ENCODE data around the gene KCNT2.
"Not testable (repeated sequence)": the region's sequence is repeated elsewhere in the genome, so short reads cannot be mapped to it uniquely, and the experiment has no call there.

Gene KCNT2

DNA sequence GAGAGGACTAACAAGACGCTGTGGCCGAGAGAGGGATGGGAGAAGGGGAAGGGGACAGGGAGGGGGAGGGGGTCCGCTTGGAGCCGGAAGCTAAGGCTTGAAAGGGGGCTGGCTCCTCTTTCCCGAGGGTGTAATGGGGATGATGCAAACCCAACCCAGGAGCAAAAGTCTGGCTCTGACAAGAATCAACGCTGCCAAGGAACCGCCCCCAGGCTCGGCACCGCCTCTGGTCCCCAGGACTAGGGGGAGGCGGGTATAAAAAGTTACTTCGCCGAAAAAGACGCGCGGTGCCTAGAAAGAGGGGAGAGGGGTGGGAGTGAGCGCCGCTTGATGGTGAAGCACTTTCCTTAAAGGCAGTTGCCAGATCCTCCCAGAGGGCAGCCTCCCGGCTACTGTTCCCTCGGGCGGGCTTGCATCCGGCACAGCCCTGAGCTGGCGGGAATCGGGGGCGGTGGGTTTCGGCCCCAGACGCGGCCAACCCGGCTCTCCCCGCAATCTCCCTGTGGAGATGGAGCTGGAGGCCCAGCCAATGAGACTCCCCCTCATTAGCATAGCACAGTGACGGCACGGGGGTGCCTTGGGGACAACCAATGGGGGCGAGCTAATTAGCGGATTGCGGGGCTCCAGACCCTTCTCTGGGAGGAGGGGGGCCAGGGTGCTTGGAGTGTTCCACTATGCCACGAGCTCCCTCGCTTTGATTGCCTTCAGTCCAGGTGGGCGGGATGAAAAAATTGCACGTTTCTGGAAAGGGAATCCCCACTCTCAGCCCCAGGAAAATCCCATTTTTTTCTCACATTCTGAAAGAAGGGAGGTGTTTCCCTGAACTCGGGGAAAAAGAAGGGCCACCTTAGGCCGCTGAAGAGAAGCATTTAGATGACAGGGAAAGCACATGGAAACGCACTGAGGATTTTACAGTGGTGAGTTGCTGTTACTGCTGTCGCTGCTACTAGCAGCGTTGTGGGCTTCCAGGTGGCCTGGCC is at the start of gene KCNT2:
Gene KCNT2, minus strand, starts transcription at position 51 of the 980 bp plus-strand sequence. CDS start 131 bp downstream, outside the sequence.
- DNase-seq (ENCODE audit: low spot score): peak; percentile 77

DNA sequence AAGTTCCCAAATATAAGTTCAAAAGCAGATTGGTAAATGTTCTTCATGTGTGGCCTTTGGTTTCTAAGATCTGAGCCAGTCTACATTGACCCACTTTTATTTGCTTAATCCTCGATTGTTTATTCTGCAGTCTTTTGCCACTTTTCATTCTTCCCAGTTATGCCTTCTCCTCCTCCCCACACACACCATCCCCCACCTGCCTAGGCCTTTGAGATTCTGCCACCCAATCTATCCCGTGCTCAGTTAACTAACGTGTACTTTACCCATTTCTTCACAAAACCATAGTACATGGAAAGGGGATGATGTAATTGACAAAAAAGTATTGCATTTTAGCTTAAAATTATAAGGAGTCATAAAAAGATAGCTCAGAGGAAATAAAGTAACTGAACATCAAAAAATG is 47.3 kb upstream of the KCNT2 start:
- peak; percentile 2 for DNase-seq (ENCODE audit: low spot score)

GRCh38 chr1:196655071-196655470 is 46.8 kb upstream of the KCNT2 start:
- DNase-seq (ENCODE audit: low spot score): no peak

- no peak for DNase-seq (ENCODE audit: low spot score)
These were observed 46.0 kb upstream of the KCNT2 start for GRCh38 chr1:196654271-196654670.

DNA sequence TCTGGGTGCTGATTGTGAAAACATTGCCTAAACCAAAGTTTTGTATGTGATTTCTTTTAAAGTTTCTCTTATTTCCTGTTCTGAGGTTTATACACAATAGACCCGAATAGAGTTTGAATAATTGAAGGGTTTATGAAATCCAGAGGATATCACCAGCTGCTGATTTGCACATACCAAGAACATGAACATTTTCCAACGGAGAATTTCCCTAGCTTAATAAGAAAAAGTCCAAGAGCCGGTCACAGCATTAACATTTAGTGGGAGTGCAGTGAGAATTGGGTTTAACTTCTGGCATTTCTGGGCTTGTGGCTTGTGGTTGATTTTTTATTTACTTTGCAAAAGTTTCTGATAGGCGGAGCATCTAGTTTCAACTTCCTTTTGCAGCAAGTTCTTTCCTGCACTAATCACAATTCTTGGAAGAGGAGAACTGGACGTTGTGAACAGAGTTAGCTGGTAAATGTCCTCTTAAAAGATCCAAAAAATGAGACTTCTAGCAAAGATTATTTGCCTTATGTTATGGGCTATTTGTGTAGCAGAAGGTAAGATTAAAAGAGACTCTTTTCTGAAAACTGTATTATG is 43.5 kb upstream of the KCNT2 start, which contains the start of gene CFH:
Gene CFH, plus strand, starts transcription at position 407 of the 579 bp plus-strand sequence. Its CDS starts 75 bp downstream, at position 482.
- peak; percentile 4 for DNase-seq (ENCODE audit: low spot score)

GRCh38 chr1:196651079-196651478 is 42.8 kb upstream of the KCNT2 start:
- DNase-seq (ENCODE audit: low spot score): no peak

DNA sequence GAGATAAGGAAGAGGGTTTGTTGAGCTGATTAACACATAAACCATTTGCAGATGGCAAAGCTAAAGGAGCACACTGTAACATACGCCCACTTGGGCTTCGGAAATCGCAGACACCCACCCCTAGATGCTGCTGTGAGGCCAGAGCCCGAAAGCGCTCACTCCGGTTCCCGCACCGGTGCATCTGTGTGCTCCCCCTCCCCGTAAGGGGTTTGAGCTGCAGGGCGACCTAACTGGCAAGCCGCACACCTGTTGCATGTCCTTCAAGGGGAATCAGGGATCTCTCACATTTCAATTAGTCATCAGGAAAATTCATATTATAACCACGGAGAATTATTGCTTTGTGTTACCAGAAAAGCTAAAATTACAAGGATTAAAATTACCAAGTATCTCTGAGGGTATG is 42.2 kb upstream of the KCNT2 start:
- DNase-seq (ENCODE audit: low spot score): no peak

DNA sequence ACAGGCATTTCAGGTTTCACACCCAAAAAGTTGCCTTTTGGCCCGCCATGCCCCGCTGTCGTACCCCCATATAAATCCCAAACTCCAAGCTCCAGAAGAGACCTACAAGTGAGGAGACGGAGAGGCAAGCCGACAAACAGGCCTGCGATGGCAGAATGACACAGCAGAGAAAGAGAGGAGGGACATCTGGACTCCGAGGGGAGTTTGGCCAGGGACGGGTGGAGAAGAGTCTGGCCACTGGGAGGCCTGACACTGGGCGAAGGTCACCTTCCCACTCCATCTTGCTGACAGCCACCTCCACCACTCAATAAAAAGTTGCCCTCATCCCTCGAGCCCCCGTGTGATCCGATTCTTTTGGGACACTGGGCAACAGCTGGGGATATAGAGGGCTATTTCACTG is 41.8 kb upstream of the KCNT2 start:
- DNase-seq (ENCODE audit: low spot score): peak; percentile 1

- DNase-seq (ENCODE audit: low spot score): no peak
These were observed 32.7 kb upstream of the KCNT2 start for GRCh38 chr1:196640976-196641375.

- DNase-seq (ENCODE audit: low spot score): not testable (repeated sequence)
These were observed 31.1 kb upstream of the KCNT2 start for GRCh38 chr1:196639291-196639690.

DNA sequence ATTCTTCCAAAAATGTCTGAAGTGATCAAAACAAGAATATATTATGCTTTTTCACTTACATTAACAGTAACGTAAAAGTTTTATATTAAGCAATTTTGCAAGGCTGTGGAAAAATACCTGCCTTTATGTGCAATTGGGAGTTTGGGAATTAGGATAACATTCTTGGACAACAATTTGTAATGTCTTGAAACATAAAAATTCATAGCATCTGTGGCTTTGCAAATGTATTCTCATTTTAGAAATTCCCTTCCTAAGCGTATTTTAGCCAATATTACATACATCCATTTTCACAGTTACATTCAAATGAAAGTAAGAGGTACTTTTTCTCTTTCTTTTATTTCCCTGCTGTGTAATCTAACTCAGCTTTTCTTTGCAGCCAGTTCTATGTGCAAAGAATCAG is 30.2 kb upstream of the KCNT2 start:
- no peak for DNase-seq (ENCODE audit: low spot score)

DNA sequence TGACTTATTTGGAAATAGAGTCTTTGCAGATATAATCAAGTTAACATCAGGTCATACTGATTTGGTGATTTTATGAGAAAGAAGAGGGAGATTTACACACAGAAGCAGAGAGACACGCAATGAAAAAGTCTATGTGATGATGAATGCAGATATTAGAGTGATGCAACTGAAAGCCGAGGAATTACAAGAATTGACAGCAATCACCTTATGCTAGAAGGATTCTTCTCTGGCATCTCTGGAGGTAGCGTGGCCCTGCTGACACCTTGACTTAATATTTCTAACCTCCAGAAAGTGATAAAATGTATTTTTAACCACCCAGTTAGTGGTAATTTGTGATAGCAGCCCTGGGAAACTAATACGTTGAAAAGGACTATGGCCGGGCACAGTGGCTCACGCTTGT is 29.4 kb upstream of the KCNT2 start:
- DNase-seq (ENCODE audit: low spot score): no peak

GRCh38 chr1:196628838-196629237 is 20.6 kb upstream of the KCNT2 start:
- DNase-seq (ENCODE audit: low spot score): no peak

- no peak for DNase-seq (ENCODE audit: low spot score)
These were observed 14.8 kb upstream of the KCNT2 start for GRCh38 chr1:196623079-196623478.

DNA sequence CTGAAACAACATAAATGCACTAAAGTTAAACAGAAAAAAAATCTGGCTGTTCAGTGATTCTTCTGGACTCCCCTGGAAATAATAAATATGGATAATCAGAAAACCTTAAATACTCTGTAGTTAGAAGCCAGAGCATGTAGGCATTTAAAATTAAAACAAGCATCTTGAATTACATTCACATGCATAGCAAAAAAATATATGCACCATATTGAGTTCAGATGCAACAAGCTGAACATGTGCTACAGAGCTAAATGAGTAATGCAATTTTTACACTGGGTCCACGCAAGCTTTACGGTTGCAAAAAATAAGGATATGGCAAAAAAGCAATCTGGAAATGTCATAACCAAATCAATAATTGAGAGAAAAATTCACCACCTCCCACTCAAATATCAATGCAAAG is 11.5 kb upstream of the KCNT2 start:
- no peak for DNase-seq (ENCODE audit: low spot score)

DNA sequence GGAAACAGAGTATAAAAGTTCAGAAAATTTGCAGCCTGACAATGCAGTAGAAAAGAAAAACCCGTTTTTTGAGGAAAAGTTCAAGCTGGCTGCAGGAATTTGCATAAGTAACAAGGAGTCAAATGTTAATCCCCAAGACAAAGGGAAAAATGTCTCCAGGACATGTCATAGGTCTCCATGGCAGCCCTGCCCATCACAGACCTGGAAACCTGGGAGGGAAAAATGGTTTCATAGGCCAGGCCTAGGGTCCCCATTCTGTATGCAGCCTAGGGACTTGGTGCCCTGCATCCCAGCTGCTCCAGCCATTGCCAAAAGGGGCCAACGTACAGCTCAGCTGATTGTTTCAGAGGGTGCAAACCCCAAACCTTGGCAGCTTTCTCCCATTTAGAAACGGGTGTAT is 3.6 kb upstream of the KCNT2 start:
- DNase-seq (ENCODE audit: low spot score): no peak

DNA sequence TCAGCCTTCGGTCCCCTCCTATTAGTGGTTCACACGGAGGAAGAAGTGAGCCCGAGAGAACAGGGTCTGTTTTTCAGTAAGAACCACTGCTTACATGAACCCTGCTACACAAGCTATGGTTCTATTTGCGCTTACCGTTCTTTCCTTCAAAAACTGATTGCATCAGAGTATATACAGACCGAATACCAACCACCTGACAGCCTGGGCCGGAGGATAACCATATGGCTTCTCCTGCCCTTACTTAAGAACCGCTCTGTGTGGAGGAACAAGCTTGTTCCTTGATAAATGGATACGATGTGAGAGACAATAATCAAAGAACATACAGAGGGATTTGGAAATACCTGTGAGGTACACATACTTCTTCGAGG is 1.1 kb upstream of the KCNT2 start:
- no peak for DNase-seq (ENCODE audit: low spot score)

DNA sequence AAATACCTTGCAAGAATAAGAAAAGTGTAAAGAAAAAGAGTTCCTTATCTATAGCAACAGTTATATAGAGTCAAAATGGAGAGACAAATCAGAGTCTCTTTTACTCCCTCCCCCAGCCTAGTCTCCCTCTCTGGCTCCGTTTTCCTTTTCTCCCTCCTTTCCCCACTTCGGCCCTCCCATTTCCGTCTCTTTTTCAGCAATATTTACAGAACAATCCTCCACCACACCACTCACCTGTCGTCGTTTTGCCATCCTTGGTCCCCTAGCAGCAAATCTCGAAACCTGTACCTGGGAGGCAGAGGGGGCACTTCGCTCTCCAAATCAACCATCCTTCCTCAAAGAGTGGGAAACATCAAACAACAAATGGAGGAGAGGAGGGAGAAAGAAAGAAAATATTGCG is 259 bp downstream of the KCNT2 start:
- DNase-seq (ENCODE audit: low spot score): peak; percentile 10

DNA sequence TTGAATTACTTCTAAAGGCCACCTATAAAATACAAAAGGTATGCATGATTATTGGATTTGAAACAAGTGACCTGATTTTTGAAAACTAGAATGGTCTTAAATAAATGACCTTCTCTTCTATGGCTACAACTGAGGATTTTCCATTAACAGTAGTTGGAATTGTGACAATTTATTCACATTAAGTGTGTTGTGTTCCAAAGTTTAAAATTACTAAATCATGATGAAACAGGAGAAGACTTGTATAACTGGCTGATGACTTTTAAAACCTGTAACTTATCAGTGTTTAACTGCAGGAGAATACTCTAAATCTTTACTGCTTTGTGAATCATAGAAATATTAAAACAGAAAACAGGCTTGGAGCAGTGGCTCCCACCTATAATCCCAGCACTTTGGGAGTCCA is 4.6 kb downstream of the KCNT2 start:
- no peak for DNase-seq (ENCODE audit: low spot score)

DNA sequence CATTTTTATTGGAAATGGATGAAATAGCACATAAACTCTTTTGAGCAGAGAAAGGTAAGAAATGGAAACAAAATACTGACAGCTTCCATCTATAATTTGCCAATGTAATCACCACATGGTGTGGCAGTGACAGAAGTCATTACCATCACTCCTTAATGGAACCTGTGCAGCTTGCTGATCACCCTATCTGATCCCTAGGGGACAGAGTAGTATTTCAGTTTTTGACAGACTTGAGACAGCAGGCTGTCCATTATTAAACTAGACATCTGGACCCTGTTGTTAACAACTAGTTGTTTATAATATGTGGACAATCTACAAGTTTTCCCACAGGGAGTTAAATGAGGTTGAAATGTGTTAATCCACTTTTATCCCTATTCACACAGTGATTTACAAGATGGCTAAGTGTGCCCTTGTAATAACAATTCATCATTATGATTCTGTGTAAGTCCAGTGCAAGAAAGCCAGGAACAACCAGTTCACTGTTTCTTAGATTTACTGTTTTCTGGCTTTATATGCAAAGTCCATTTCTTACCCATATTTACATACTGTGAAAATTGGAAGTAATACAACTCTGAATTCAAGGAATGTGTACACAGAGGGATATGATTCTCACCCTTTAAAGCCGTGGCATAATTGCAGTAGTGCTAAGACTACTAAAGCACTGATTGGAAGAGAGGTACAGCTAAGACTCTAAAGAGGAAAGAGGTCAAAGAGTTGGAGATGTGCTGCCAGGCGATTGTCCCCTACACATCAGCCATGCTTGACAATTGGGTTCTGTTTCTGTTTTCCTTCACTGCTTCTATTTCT is 9.1 kb downstream of the KCNT2 start:
- DNase-seq (ENCODE audit: low spot score): no peak

DNA sequence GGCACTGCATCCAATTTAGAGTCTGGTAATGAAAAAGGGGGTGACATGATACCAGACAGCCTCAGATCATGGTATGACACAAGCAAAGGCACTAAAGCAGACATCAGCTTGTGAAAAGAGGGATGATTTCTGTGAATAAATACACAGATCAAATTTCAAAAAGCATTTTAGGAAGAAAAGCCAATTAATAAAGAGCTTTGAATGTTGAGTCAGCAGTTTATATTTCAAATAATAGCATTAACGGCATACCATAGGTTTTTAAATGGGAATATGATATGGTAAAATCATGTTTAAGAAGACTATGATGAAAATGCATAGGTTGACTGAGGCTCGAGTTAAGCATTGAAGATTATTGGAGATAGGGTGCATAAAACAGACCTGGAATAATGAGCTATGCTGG is 13.5 kb downstream of the KCNT2 start:
- no peak for DNase-seq (ENCODE audit: low spot score)

DNA sequence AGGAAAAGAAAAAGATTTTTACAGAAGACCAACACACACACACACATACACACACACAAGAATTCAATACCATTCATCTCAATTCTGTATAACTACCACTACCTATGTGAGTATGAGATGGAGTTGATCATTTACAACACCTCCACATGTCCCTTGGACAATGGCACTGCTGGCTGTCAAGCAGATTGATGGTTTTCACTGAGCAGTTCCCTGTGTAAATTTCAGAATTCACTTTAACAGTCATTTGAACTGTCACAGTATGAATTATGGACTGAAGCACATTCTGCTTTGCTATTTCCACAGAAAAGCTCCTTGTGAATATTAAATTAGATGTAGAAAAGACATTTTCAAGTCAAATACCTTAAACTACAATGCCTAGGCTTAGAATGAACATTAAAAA is 14.3 kb downstream of the KCNT2 start:
- no peak for DNase-seq (ENCODE audit: low spot score)

DNA sequence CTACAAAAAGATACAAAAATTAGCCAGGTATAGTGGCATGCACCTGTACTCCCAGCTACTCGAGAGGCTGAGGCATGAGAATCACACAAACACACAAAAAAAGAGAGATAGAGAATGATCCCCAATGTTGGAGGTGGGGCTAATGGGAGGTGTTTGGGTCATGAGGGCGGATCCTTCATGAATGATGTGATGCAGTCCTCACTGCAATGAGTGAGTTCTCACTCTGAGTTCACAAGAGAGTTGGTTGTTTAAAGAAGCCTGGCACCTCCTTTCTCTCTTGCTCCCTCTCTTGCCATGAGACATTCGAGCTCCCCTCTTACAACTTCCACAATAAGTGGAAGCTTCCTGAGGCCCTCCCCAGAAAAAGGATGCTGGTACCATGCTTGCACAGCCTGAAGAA is 17.3 kb downstream of the KCNT2 start:
- no peak for DNase-seq (ENCODE audit: low spot score)

All from HuH-7 (cell line).